Left ventricle myocardium inferior (tissue), 1 donor: Measurements from ENCODE around the gene TANC1. TPM values are rescaled to one million over a fixed set of nuclear protein-coding genes. Genes with fewer than 3 reads are reported as not detected.

ENCODE experiments used
- DNase-seq: peaks from one replicate; pipeline ENCODE4 v3.0.0-alpha.2; 2020
- H3K27ac ChIP-seq: fragments of 200-600 bp; replicated peaks from 2 replicates; pipeline ENCODE4 v1.8.0; 2021
- H3K27me3 ChIP-seq: fragments of 200-600 bp; 2 replicates; pipeline ENCODE4 v1.8.0; 2021; ENCODE audit warnings: low read depth
- H3K36me3 ChIP-seq: fragments of 200-600 bp; 2 replicates; pipeline ENCODE4 v1.8.0; 2021
- H3K4me1 ChIP-seq: fragments of 200-600 bp; 2 replicates; pipeline ENCODE4 v1.8.0; 2021
- H3K4me3 ChIP-seq: fragments of 200-600 bp; 2 replicates; pipeline ENCODE4 v1.8.0; 2021; ENCODE audit warnings: mild to moderate bottlenecking, moderate library complexity
- H3K9me3 ChIP-seq: fragments of 200-600 bp; replicated peaks from 2 replicates; pipeline ENCODE4 v1.8.0; 2021
- intact Hi-C: fragments of 100-400 bp; cut with micrococcal nuclease; formaldehyde crosslinking; loops from one replicate; pipeline ENCODE4 v1.11.0; 2022
- total RNA-seq: library from RNA; stranded (reverse); fragmentation: NEBNext Ultra II Directional; extraction: Animal tissue kit (Norgen Biotek cat#: 25700); gene quantifications from one replicate; pipeline ENCODE4 v1.2.1, GENCODE V29; 2021
- TF ChIP-seq, protein P1 (sequence below): fragments of 200-600 bp; IDR thresholded peaks from 2 replicates; pipeline ENCODE4 v1.8.0; 2021; ENCODE audit warnings: antibody characterized with exemption, mild to moderate bottlenecking, borderline replicate concordance
- donor health status: DM: no; HTN: yes; CAD: no; lungs with severe emphysema.

TANC1 gene
- total RNA-seq, 1 donor from 2014 or later = 59.7 TPM

DNA sequence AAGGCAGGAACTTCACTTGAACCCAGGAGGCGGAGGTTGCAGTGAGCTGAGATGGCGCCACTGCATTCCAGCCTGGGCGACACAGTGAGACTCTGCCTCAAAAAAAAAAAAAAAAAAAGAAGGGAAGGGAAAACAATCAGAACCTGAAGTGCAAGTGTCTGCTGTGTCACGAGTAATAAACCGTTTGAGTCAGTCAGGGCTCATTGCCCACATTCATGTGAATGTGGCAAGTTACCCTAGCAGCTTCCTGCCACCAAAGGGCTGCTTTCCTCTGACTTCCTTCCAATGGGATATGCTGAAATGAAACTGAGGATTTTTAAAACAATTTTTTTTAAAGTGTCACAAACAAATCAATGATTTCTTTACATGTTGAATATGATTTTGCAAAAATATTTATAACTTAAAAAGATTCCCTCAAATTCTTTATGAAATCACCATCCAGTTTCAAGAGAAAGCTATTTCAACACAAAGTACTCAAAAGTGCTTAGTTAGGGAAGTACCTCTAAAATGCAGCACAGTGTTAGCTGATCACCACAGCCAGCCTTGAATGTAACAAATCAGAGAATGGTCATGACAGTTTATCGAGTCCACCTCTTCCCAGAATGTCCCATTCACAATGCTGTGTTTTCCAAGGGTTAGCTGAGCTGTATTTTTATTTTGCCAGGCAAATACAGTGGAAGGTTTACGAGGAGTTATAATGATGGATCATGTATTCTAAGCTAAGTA lies 281.7 kb downstream of the TANC1 start:
- Histone ChIP-seq H3K4me3 (no peak overlapping the region), H3K27ac (peak overlapping the region; percentile 78), H3K27me3 (no peaks in the 10 kb centered on the region), H3K4me1 (peaks cover 33% of the 10 kb centered on the region), H3K36me3 (peaks cover 33% of the 10 kb centered on the region), H3K9me3 (peaks cover 16% of the 10 kb centered on the region)
- DNase-seq = no peak
- intact Hi-C loops = no loop called here
- TF ChIP-seq, protein P1, sequence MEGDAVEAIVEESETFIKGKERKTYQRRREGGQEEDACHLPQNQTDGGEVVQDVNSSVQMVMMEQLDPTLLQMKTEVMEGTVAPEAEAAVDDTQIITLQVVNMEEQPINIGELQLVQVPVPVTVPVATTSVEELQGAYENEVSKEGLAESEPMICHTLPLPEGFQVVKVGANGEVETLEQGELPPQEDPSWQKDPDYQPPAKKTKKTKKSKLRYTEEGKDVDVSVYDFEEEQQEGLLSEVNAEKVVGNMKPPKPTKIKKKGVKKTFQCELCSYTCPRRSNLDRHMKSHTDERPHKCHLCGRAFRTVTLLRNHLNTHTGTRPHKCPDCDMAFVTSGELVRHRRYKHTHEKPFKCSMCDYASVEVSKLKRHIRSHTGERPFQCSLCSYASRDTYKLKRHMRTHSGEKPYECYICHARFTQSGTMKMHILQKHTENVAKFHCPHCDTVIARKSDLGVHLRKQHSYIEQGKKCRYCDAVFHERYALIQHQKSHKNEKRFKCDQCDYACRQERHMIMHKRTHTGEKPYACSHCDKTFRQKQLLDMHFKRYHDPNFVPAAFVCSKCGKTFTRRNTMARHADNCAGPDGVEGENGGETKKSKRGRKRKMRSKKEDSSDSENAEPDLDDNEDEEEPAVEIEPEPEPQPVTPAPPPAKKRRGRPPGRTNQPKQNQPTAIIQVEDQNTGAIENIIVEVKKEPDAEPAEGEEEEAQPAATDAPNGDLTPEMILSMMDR = no peak

GRCh38 chr2:159251296-159252173 lies 283.1 kb downstream of the TANC1 start:
- TF ChIP-seq, protein P1 = no peak
- Histone ChIP-seq H3K36me3 (peaks cover 30% of the 10 kb centered on the region), H3K4me3 (no peak overlapping the region), H3K9me3 (peaks cover 7% of the 10 kb centered on the region), H3K27me3 (no peaks in the 10 kb centered on the region), H3K4me1 (peaks cover 33% of the 10 kb centered on the region), H3K27ac (peak overlapping the region; percentile 78)
- DNase-seq = no peak
- intact Hi-C loops = no loop called here

- TF ChIP-seq, protein P1 = no peak
- peaks cover 33% of the 10 kb centered on the region for H3K4me1 ChIP-seq
- no peak overlapping the region for H3K27ac ChIP-seq
- no peaks in the 10 kb centered on the region for H3K27me3 ChIP-seq
- H3K4me3 ChIP-seq = no peak overlapping the region
- H3K36me3 ChIP-seq = peaks cover 24% of the 10 kb centered on the region
- no peaks in the 10 kb centered on the region for H3K9me3 ChIP-seq
- DNase-seq = no peak
- intact Hi-C loops = no loop called here
Measured at GRCh38 chr2:159252905-159253304, 284.5 kb downstream of the TANC1 start.

- H3K4me3 ChIP-seq = no peak overlapping the region
- H3K27me3 ChIP-seq = no peaks in the 10 kb centered on the region
- intact Hi-C loops = no loop called here
- peaks cover 35% of the 10 kb centered on the region for H3K36me3 ChIP-seq
- no peak for DNase-seq
- H3K4me1 ChIP-seq = peaks cover 7% of the 10 kb centered on the region
- H3K27ac ChIP-seq = no peak overlapping the region
- TF ChIP-seq, protein P1 = no peak
- H3K9me3 ChIP-seq = no peaks in the 10 kb centered on the region
Measured at GRCh38 chr2:159256159-159256558, 287.7 kb downstream of the TANC1 start.

- TF ChIP-seq, protein P1 = no peak
- H3K27ac ChIP-seq = peak overlapping the region; percentile 84
- H3K27me3 ChIP-seq = no peaks in the 10 kb centered on the region
- intact Hi-C loops = no loop called here
- peaks cover 24% of the 10 kb centered on the region for H3K4me1 ChIP-seq
- no peaks in the 10 kb centered on the region for H3K9me3 ChIP-seq
- peaks cover 16% of the 10 kb centered on the region for H3K36me3 ChIP-seq
- no peak for DNase-seq
- no peak overlapping the region for H3K4me3 ChIP-seq
Measured at GRCh38 chr2:159262226-159262625, 293.8 kb downstream of the TANC1 start.
